Memory B cell (primary cell): ENCODE results near the gene GNG7.
"Not testable (repeated sequence)": the region's sequence is repeated elsewhere in the genome, so short reads cannot be mapped to it uniquely, and the experiment has no call there.

Source experiments
- ATAC-seq: fragments of 150-1000 bp; cut with Tn5 transposase; 2 replicates; pipeline ENCODE4 v1.10.0; 2021; ENCODE audit warnings: low read depth, mild to moderate bottlenecking, moderate library complexity
- DNase-seq, 2 donors: peaks; one replicate each; pipeline ENCODE4 v3.0.0; 2022; ENCODE audit warnings: low spot score in 2 of 2
- H3K27ac Mint-ChIP-seq: one replicate; pipeline ENCODE4 v1.8.0; 2022; ENCODE audit warnings: mild to moderate bottlenecking, moderate library complexity, mixed read lengths
- H3K27me3 Mint-ChIP-seq: one replicate; pipeline ENCODE4 v1.8.0; 2022; ENCODE audit warnings: mixed read lengths
- H3K36me3 Mint-ChIP-seq: one replicate; pipeline ENCODE4 v1.8.0; 2022; ENCODE audit warnings: mild to moderate bottlenecking, mixed read lengths
- H3K4me1 Mint-ChIP-seq: one replicate; pipeline ENCODE4 v1.8.0; 2022; ENCODE audit warnings: mixed read lengths
- H3K4me3 Mint-ChIP-seq: one replicate; pipeline ENCODE4 v1.8.0; 2022; ENCODE audit warnings: mild to moderate bottlenecking, moderate library complexity, mixed read lengths
- H3K9me3 Mint-ChIP-seq: one replicate; pipeline ENCODE4 v1.8.0; 2022; ENCODE audit warnings: mixed read lengths

GNG7 gene

DNA sequence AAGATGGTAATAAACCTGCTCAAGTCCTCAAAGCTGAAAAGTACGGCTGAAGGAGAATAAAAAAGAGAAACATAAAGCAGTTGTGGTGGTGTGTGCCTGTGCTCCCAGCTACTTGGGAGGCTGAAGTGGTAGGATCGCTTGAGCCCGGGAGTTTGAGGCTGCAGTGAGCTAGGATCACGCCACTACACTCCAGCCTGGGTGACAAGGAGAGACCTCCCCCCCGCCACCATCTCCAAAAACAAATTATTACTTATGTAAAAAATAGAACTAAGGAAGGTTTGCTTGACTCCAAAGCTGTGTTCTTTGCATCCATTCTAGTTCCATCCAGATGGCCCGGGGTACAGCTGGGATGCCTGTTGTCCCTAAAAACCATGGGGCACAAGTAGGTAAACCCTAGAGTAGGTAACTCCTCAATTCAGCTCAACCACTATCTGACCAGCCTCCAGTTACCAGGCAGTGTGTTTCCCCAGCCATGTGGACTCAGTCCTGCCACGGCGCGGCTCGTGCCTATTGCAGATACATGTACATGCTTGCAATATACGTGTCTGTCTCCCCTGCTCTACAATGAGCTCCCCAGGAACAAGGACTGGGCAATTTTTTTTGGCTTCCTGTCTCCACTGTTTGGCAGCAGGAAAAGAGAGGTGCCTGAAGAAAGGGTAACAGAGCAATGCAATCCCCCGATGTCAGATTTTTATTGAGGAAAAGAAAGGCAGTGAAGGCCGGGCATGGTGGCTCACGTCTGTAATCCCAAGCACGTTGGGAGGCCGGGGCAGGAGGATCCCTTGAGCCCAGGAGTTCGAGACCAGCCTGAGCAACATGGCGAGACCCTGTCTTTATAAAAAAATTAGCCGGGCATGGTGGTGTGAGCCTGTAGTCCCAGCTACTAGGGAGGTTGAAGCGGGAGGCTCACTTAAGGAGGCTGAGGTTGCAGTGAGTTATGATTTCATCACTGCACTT lies 101.3 kb downstream of the GNG7 start:
- H3K4me3 Mint-ChIP-seq: no peak overlapping the region
- peaks cover 9% of the 10 kb centered on the region for H3K36me3 Mint-ChIP-seq
- peak overlapping the region; percentile 20 for H3K27ac Mint-ChIP-seq
- H3K27me3 Mint-ChIP-seq: no peaks in the 10 kb centered on the region
- DNase-seq (no peak), ATAC-seq (no peak)
- H3K9me3 Mint-ChIP-seq: no peaks in the 10 kb centered on the region
- peaks cover 18% of the 10 kb centered on the region for H3K4me1 Mint-ChIP-seq

DNA sequence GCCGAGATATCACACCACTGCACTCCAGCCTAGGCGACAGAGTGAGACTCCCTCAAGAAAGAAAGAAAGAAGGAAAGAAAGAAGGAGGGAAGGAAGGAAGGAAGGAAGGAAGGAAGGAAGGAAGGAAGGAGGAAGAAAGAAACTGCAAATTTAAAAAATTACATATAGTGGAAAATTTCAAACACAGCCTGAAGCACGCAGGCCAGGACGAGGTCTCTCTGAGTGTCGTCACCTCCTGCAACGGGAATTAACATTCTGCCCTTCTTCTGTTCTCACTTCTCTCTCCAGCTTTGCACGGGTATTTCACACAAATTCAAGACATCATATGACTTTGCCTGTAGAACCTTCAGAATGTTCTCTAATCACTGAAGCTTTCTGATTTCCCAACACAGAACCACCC lies 108.2 kb downstream of the GNG7 start:
- H3K4me1 Mint-ChIP-seq: peaks cover 41% of the 10 kb centered on the region
- H3K27ac Mint-ChIP-seq: peak overlapping the region; percentile 81
- peak overlapping the region; percentile 2 for H3K4me3 Mint-ChIP-seq
- peak; percentile 48 for ATAC-seq
- H3K36me3 Mint-ChIP-seq: peaks cover 15% of the 10 kb centered on the region
- H3K27me3 Mint-ChIP-seq: no peaks in the 10 kb centered on the region
- no peak for DNase-seq
- peaks cover 4% of the 10 kb centered on the region for H3K9me3 Mint-ChIP-seq

DNA sequence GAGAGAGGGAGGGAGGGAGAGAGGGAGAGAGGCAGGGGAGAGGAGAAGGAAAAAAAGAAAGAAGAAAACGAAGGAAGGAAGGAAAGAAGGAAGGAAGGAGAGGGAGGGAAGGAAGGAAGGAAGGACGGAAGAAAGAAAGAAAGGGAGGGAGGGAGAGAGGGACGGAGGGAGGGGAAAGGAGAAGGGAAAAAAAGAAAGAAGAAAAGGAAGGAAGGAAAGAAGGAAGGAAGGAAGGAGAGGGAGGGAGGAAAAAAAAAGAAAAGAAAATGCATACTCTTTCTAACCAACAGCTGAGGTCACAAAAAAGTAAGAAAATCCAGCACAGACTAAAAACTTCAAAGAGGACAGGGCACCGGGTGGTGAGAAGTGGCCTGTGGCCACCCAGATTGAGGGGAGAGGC lies 109.7 kb downstream of the GNG7 start:
- no peak overlapping the region for H3K27ac Mint-ChIP-seq

DNA sequence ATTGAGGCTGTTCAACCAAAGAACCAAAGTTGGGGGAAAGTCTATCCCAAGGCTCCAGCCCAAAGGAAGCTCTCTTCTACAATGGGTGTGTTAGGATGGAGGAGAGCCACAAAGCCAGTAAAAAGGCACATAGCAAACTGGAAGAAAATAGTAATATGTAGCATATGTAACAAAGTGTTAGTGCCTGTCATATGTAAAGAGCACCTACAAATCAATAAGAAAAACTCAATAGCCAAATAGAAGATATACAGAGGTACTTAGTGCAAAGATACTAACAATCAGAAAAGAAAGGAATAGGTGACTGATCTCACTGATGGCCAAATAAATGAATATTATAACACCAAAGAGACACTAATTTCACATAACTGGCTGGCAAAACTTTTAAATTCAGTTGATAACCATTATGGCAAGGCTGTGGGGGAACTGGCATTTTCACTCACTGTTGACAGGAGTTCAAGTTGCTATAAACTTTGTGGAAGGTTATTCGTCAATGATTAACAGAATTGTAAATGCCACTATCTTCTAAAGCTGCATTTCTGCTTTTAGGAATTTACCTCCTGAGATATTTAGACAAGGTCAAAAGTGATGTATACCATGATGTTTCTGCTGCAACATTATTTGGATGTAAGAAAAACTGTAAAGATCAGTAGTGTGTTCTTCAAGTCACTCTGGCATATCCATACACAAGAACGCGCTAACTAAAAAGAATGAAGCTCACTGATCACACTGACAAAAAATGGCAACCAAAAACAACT lies 110.8 kb downstream of the GNG7 start:
- H3K9me3 Mint-ChIP-seq: peaks cover 4% of the 10 kb centered on the region
- DNase-seq: no peak
- H3K27ac Mint-ChIP-seq: no peak overlapping the region
- ATAC-seq: no peak
- H3K4me1 Mint-ChIP-seq: peaks cover 37% of the 10 kb centered on the region
- H3K27me3 Mint-ChIP-seq: no peaks in the 10 kb centered on the region
- no peak overlapping the region for H3K4me3 Mint-ChIP-seq
- H3K36me3 Mint-ChIP-seq: peaks cover 21% of the 10 kb centered on the region

More for the DNA sequence above, 109.7 kb downstream of the GNG7 start:
- Mint-ChIP-seq H3K4me1 (peaks cover 36% of the 10 kb centered on the region), H3K4me3 (no peak overlapping the region), H3K9me3 (peaks cover 4% of the 10 kb centered on the region), H3K27me3 (no peaks in the 10 kb centered on the region), H3K36me3 (peaks cover 17% of the 10 kb centered on the region)
- ATAC-seq (no peak), DNase-seq (no peak)

DNA sequence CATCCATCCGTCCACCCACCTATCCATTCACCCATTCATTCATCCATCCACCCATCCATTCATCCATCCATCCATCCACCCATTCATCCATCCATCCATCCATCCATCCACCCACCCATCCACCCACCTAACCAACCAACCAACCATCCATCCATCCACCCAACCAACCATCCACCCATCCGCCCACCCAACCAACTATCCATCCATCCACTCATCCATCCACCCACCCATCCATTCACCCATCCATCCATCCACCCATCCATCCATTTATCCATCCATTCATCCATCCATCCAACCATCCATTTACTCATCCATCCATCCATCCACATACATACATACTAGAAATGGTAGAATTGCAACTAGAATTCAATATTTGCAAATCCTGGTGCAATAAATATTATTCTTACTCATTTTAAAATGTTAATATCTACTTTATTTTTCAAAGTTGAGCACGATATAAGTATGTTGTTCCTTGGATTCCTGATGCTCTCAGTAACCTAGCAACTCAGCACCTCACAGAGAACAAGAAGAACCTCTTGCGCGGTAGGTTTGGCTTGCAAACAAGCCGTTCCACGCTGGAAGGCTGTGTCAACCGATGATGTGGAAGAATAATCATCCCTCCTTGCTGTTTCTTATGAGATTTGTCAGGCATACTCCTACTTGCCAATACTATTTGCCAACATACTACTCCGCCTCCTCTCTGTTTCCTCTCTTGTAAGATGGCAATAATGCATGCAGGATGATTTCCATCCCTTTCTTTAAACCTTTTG lies 111.7 kb downstream of the GNG7 start:
- Mint-ChIP-seq H3K36me3 (peaks cover 21% of the 10 kb centered on the region), H3K27ac (peak overlapping the region; percentile 73)

DNA sequence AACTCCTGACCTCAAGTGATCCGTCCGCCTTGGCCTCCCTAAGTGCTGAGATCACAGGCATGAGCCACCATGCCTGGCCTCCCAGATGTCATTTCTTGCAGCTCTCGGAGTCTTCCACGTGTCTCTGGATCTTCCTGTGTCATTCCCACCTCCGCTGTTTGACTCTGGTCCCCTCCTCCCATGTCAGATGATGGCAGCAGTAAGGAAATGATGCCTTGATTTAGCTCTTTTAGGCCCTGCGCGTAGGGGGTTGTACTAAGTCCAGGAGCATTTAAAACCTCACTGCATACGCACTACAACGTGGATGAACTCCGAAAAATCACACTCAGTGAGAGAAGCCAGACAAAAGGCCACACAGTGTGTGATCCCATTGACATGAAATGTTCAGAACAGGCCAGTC lies 113.1 kb downstream of the GNG7 start:
- peaks cover 28% of the 10 kb centered on the region for H3K4me1 Mint-ChIP-seq
- peak overlapping the region; percentile 78 for H3K27ac Mint-ChIP-seq
- H3K36me3 Mint-ChIP-seq: peaks cover 23% of the 10 kb centered on the region
- H3K9me3 Mint-ChIP-seq: peaks cover 4% of the 10 kb centered on the region
- DNase-seq (no peak), ATAC-seq (no peak)
- H3K27me3 Mint-ChIP-seq: no peaks in the 10 kb centered on the region
- no peak overlapping the region for H3K4me3 Mint-ChIP-seq

More for the DNA sequence above, 111.7 kb downstream of the GNG7 start:
- Mint-ChIP-seq H3K27me3 (no peaks in the 10 kb centered on the region), H3K4me1 (peaks cover 33% of the 10 kb centered on the region), H3K4me3 (no peak overlapping the region), H3K9me3 (peaks cover 4% of the 10 kb centered on the region)
- ATAC-seq (no peak), DNase-seq (no peak)

DNA sequence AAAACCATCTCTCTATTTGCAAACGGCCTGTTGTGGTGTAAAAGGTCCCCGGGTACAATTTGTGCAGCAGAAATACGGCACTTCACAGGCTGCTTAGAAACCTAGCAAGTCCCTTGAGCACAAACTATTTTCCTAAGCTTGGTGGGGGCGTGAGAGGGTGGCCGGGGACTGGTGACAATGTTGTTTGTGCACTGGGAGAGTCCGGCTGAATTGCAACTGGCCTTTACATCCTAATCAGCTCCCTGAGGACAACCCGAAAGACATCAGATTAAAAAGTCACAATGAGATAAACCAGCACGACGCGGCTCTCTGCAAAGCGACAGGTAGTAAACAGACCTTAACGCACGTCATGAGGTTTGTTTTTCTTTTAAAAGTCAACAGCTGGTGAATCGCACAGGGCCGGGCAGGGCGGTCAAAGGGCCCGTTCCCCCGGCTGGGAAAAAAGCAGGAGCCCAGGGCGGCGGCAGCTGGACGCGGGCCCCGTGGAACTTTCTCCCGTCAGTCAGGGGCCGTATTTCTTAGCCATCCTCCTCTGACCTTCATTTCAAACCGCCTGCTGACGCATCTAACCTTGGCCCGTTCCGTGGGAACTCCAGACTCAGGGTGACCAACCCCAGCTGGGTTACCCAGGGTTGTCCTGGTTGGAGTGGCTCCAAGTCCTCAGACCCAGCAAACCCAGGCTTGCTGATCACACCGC lies 114.3 kb downstream of the GNG7 start:
- H3K36me3 Mint-ChIP-seq: peaks cover 29% of the 10 kb centered on the region
- H3K4me3 Mint-ChIP-seq: no peak overlapping the region
- peaks cover 6% of the 10 kb centered on the region for H3K9me3 Mint-ChIP-seq
- peak overlapping the region; percentile 60 for H3K27ac Mint-ChIP-seq
- peaks cover 24% of the 10 kb centered on the region for H3K4me1 Mint-ChIP-seq
- DNase-seq: no peak
- no peaks in the 10 kb centered on the region for H3K27me3 Mint-ChIP-seq
- ATAC-seq: no peak

DNA sequence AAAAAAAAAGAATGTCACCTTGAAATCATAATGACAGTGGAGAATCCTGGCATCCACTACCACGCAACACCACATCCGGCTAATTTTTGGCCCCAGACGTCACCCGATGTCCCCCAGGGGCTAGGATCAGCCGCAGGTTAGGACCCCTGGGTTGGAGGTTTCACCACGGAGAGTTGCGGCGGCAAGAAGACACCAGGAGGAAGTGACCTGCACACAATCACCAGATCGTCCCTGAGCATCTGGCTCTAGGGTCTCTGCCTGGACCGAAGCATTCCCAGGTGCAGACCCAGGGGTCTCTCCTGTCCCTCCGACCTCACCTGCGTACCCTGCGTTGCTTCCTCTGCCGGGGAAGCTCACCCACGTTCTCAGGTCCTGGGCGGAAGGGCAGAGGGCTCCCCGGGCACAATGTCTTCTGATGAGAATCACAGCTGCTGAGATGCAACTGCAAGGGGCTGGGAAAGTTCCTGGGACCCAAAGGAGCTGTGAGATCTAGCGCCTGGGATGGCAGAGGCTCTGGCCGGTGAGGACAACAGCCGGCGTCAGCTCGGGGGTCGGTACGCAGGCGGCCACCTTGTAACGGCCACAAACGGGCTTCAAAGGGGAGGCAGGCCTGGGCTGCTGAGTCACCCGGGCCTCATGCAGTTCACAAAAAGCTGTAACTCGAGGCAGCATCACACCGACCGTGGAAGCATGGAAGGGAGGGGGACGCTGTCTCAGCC lies 115.3 kb downstream of the GNG7 start:
- Mint-ChIP-seq H3K27me3 (no peaks in the 10 kb centered on the region), H3K27ac (peak overlapping the region; percentile 60), H3K36me3 (peaks cover 34% of the 10 kb centered on the region), H3K4me1 (peaks cover 17% of the 10 kb centered on the region), H3K9me3 (peaks cover 6% of the 10 kb centered on the region), H3K4me3 (no peak overlapping the region)
- ATAC-seq (no peak), DNase-seq (no peak)

DNA sequence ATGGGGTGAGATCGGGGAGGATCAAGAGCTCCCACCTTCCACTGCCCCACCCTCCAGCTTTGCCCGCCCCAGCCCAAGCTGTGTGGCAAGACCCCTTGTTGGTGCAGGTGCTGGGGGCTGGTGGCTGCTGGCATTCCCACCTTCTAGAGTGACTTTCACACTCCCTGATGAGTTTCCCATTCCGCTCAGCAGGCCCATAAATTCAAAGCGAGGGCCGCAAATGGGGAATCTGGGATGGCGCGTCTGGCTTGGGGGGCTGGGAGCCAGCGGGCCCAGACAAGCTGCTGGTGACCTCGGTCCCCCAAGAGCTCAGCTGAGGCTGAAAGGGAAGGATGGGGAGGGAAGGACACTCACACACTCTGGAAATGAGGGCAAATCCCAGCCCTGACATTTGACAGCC lies 116.3 kb downstream of the GNG7 start:
- Mint-ChIP-seq H3K27me3 (no peaks in the 10 kb centered on the region), H3K27ac (no peak overlapping the region), H3K4me1 (peaks cover 17% of the 10 kb centered on the region), H3K4me3 (no peak overlapping the region), H3K36me3 (peaks cover 31% of the 10 kb centered on the region), H3K9me3 (peaks cover 4% of the 10 kb centered on the region)
- DNase-seq (no peak), ATAC-seq (no peak)

DNA sequence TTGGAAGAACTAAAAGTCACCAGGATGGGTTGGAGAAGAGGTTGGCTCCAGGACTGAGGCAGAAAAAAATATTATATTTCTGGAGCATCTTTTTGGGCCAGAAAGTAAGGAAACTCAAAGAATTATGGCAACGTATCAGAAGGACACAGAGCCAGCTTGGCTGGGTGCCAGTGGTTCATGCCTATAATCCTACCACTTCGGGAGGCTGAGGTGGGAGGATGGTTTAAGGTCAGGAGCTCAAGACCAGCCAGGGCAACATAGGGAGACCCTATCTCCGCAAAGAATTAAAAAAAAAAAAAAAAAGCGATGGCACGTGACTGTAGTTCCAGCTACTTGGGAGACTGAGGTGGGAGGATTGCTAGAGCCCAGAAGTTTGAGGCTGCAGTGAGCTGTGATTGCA lies 118.5 kb downstream of the GNG7 start:
- ATAC-seq (no peak), DNase-seq (no peak)
- no peak overlapping the region for H3K27ac Mint-ChIP-seq
- H3K4me3 Mint-ChIP-seq: no peak overlapping the region
- H3K4me1 Mint-ChIP-seq: peaks cover 8% of the 10 kb centered on the region
- peaks cover 2% of the 10 kb centered on the region for H3K9me3 Mint-ChIP-seq
- no peaks in the 10 kb centered on the region for H3K27me3 Mint-ChIP-seq
- H3K36me3 Mint-ChIP-seq: peaks cover 25% of the 10 kb centered on the region

DNA sequence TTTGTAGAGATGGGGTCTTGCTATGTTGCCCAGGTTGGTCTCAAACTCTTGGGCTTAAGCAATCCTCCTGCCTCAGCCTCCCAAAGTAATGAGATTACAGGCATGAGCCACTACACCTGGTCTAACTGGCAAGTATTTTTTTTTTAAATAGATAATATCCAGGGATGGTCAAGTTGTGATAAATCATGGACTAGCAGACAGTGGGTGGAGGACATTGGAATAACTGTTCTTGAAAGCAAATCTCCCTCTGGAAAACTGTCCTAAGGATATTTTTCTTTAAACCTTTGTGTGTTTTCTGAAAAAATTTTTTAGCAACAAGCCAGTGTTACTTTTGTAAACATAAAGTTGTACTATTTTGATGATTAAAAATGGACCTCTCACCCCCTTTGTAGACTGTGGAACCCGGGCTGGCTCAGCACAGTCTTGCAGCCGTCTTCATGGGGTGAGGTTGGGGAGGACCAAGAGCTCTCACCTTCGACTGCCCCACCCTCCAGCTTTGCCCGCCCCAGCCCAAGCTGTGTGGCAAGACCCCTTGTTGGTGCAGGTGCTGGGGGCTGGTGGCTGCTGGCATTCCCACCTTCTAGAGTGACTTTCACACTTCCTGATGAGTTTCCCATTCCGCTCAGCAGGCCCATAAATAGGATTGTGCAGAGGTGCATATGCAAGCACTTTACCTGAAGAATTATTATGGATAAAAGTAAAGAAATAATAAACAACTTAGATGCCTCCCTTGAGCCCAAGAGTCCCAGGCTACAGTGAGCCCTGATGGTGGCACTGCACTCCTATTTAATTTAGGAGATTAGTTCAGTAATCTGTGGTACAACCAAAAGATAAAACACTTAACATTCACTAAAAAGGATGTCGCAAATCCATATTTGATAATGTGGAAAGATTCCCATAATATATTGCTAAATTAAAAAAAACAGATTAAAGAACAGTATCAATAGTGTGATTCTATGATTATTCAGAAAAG lies 119.2 kb downstream of the GNG7 start:
- peaks cover 2% of the 10 kb centered on the region for H3K9me3 Mint-ChIP-seq
- H3K4me3 Mint-ChIP-seq: no peak overlapping the region
- H3K36me3 Mint-ChIP-seq: peaks cover 23% of the 10 kb centered on the region
- no peak for ATAC-seq
- H3K4me1 Mint-ChIP-seq: peaks cover 4% of the 10 kb centered on the region
- no peak for DNase-seq
- no peak overlapping the region for H3K27ac Mint-ChIP-seq
- no peaks in the 10 kb centered on the region for H3K27me3 Mint-ChIP-seq

DNA sequence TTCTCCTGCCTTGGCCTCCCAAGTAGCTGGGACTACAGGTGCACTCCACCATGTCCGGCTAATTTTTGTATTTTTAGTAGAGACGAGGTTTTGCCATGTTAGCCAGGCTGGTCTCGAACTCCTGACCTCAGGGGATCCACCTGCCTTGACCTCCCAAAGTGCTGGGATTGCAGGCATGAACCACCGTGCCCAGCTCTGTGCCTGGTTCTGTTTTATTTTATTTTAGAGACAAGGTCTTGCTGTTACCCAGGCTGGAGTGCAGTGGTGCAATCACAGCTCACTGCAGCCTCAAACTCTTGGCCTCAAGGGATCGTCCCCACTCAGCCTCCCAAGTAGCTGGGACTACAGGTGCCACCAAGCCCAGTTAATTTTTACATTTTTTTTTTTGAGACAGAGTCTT lies 122.1 kb downstream of the GNG7 start:
- H3K36me3 Mint-ChIP-seq: peaks cover 19% of the 10 kb centered on the region
- ATAC-seq, H3K9me3 Mint-ChIP-seq, DNase-seq, H3K27me3 Mint-ChIP-seq, H3K27ac Mint-ChIP-seq, H3K4me3 Mint-ChIP-seq, H3K4me1 Mint-ChIP-seq: not testable (repeated sequence)
